ENCODE measurements around the gene EPS8.

EPS8 gene

GRCh38 chr12:15648558-15648957, 140.6 kb downstream of the EPS8 start:
- Histone ChIP-seq H3K4me3 (ENCODE audit: low read depth, low read length) (no peak overlapping the region), H3K4me1 (ENCODE audit: control insufficient read depth, insufficient read depth, low read length) (peaks cover 3% of the 10 kb centered on the region), H3K9ac (ENCODE audit: low read depth, low read length) (no peak overlapping the region), H3K27me3 (ENCODE audit: control insufficient read depth, insufficient read depth, low read length) (no peaks in the 10 kb centered on the region), H3K36me3 (ENCODE audit: control insufficient read depth, insufficient read depth, low read length) (no peaks in the 10 kb centered on the region), H3K9me3 (ENCODE audit: control insufficient read depth, insufficient read depth, low read length) (no peaks in the 10 kb centered on the region)

GRCh38 chr12:15646581-15646980, 142.6 kb downstream of the EPS8 start:
- Histone ChIP-seq H3K36me3 (ENCODE audit: control insufficient read depth, insufficient read depth, low read length) (no peaks in the 10 kb centered on the region), H3K4me1 (ENCODE audit: control insufficient read depth, insufficient read depth, low read length) (no peaks in the 10 kb centered on the region), H3K9ac (ENCODE audit: low read depth, low read length) (no peak overlapping the region), H3K27me3 (ENCODE audit: control insufficient read depth, insufficient read depth, low read length) (no peaks in the 10 kb centered on the region), H3K9me3 (ENCODE audit: control insufficient read depth, insufficient read depth, low read length) (no peaks in the 10 kb centered on the region), H3K4me3 (ENCODE audit: low read depth, low read length) (no peak overlapping the region)

- Histone ChIP-seq H3K4me3 (ENCODE audit: low read depth, low read length) (no peak overlapping the region), H3K9ac (ENCODE audit: low read depth, low read length) (no peak overlapping the region), H3K9me3 (ENCODE audit: control insufficient read depth, insufficient read depth, low read length) (no peaks in the 10 kb centered on the region), H3K27me3 (ENCODE audit: control insufficient read depth, insufficient read depth, low read length) (no peaks in the 10 kb centered on the region), H3K4me1 (ENCODE audit: control insufficient read depth, insufficient read depth, low read length) (no peaks in the 10 kb centered on the region), H3K36me3 (ENCODE audit: control insufficient read depth, insufficient read depth, low read length) (no peaks in the 10 kb centered on the region)
These were observed 144.5 kb downstream of the EPS8 start for GRCh38 chr12:15644700-15645099.

- Histone ChIP-seq H3K4me1 (ENCODE audit: control insufficient read depth, insufficient read depth, low read length) (no peaks in the 10 kb centered on the region), H3K9ac (ENCODE audit: low read depth, low read length) (no peak overlapping the region), H3K36me3 (ENCODE audit: control insufficient read depth, insufficient read depth, low read length) (no peaks in the 10 kb centered on the region)
These were observed 151.0 kb downstream of the EPS8 start for GRCh38 chr12:15638231-15638630.

GRCh38 chr12:15636060-15636890, 152.9 kb downstream of the EPS8 start:
- Histone ChIP-seq H3K36me3 (ENCODE audit: control insufficient read depth, insufficient read depth, low read length) (no peaks in the 10 kb centered on the region), H3K9ac (ENCODE audit: low read depth, low read length) (no peak overlapping the region), H3K4me3 (ENCODE audit: low read depth, low read length) (no peak overlapping the region), H3K27me3 (ENCODE audit: control insufficient read depth, insufficient read depth, low read length) (no peaks in the 10 kb centered on the region), H3K9me3 (ENCODE audit: control insufficient read depth, insufficient read depth, low read length) (no peaks in the 10 kb centered on the region), H3K4me1 (ENCODE audit: control insufficient read depth, insufficient read depth, low read length) (no peaks in the 10 kb centered on the region)

More at GRCh38 chr12:15638231-15638630, 151.0 kb downstream of the EPS8 start:
- Histone ChIP-seq H3K27me3 (ENCODE audit: control insufficient read depth, insufficient read depth, low read length) (no peaks in the 10 kb centered on the region), H3K4me3 (ENCODE audit: low read depth, low read length) (no peak overlapping the region), H3K9me3 (ENCODE audit: control insufficient read depth, insufficient read depth, low read length) (no peaks in the 10 kb centered on the region)

- Histone ChIP-seq H3K9ac (ENCODE audit: low read depth, low read length) (no peak overlapping the region), H3K27me3 (ENCODE audit: control insufficient read depth, insufficient read depth, low read length) (no peaks in the 10 kb centered on the region), H3K4me3 (ENCODE audit: low read depth, low read length) (no peak overlapping the region), H3K9me3 (ENCODE audit: control insufficient read depth, insufficient read depth, low read length) (no peaks in the 10 kb centered on the region), H3K4me1 (ENCODE audit: control insufficient read depth, insufficient read depth, low read length) (peaks cover 3% of the 10 kb centered on the region), H3K36me3 (ENCODE audit: control insufficient read depth, insufficient read depth, low read length) (no peaks in the 10 kb centered on the region)
These were observed 155.0 kb downstream of the EPS8 start for GRCh38 chr12:15634010-15634683.

GRCh38 chr12:15633201-15633600, 156.0 kb downstream of the EPS8 start:
- Histone ChIP-seq H3K9ac (ENCODE audit: low read depth, low read length) (no peak overlapping the region), H3K9me3 (ENCODE audit: control insufficient read depth, insufficient read depth, low read length) (no peaks in the 10 kb centered on the region), H3K4me1 (ENCODE audit: control insufficient read depth, insufficient read depth, low read length) (peaks cover 3% of the 10 kb centered on the region), H3K4me3 (ENCODE audit: low read depth, low read length) (no peak overlapping the region), H3K27me3 (ENCODE audit: control insufficient read depth, insufficient read depth, low read length) (no peaks in the 10 kb centered on the region), H3K36me3 (ENCODE audit: control insufficient read depth, insufficient read depth, low read length) (no peaks in the 10 kb centered on the region)

GRCh38 chr12:15632708-15633107, 156.5 kb downstream of the EPS8 start:
- Histone ChIP-seq H3K4me3 (ENCODE audit: low read depth, low read length) (no peak overlapping the region), H3K4me1 (ENCODE audit: control insufficient read depth, insufficient read depth, low read length) (peaks cover 3% of the 10 kb centered on the region), H3K9ac (ENCODE audit: low read depth, low read length) (no peak overlapping the region), H3K36me3 (ENCODE audit: control insufficient read depth, insufficient read depth, low read length) (no peaks in the 10 kb centered on the region), H3K27me3 (ENCODE audit: control insufficient read depth, insufficient read depth, low read length) (no peaks in the 10 kb centered on the region), H3K9me3 (ENCODE audit: control insufficient read depth, insufficient read depth, low read length) (no peaks in the 10 kb centered on the region)

GRCh38 chr12:15631007-15631715, 158.0 kb downstream of the EPS8 start:
- H3K9ac ChIP-seq (ENCODE audit: low read depth, low read length): no peak overlapping the region
- H3K27me3 ChIP-seq (ENCODE audit: control insufficient read depth, insufficient read depth, low read length): no peaks in the 10 kb centered on the region
- no peaks in the 10 kb centered on the region for H3K9me3 ChIP-seq (ENCODE audit: control insufficient read depth, insufficient read depth, low read length)
- H3K4me1 ChIP-seq (ENCODE audit: control insufficient read depth, insufficient read depth, low read length): peaks cover 3% of the 10 kb centered on the region
- no peaks in the 10 kb centered on the region for H3K36me3 ChIP-seq (ENCODE audit: control insufficient read depth, insufficient read depth, low read length)
- H3K4me3 ChIP-seq (ENCODE audit: low read depth, low read length): no peak overlapping the region

- no peak overlapping the region for H3K9ac ChIP-seq (ENCODE audit: low read depth, low read length)
- no peak overlapping the region for H3K4me3 ChIP-seq (ENCODE audit: low read depth, low read length)
These were observed 159.4 kb downstream of the EPS8 start for GRCh38 chr12:15629761-15630160.

GRCh38 chr12:15629108-15629507, 160.1 kb downstream of the EPS8 start:
- Histone ChIP-seq H3K4me3 (ENCODE audit: low read depth, low read length) (no peak overlapping the region), H3K9me3 (ENCODE audit: control insufficient read depth, insufficient read depth, low read length) (no peaks in the 10 kb centered on the region), H3K36me3 (ENCODE audit: control insufficient read depth, insufficient read depth, low read length) (no peaks in the 10 kb centered on the region), H3K27me3 (ENCODE audit: control insufficient read depth, insufficient read depth, low read length) (no peaks in the 10 kb centered on the region), H3K4me1 (ENCODE audit: control insufficient read depth, insufficient read depth, low read length) (peaks cover 3% of the 10 kb centered on the region), H3K9ac (ENCODE audit: low read depth, low read length) (no peak overlapping the region)

More at GRCh38 chr12:15629761-15630160, 159.4 kb downstream of the EPS8 start:
- H3K36me3 ChIP-seq (ENCODE audit: control insufficient read depth, insufficient read depth, low read length): no peaks in the 10 kb centered on the region
- no peaks in the 10 kb centered on the region for H3K27me3 ChIP-seq (ENCODE audit: control insufficient read depth, insufficient read depth, low read length)
- H3K4me1 ChIP-seq (ENCODE audit: control insufficient read depth, insufficient read depth, low read length): peaks cover 3% of the 10 kb centered on the region
- H3K9me3 ChIP-seq (ENCODE audit: control insufficient read depth, insufficient read depth, low read length): no peaks in the 10 kb centered on the region

Measured in iPS-15b (cell line).